ENCODE data around the gene KRTAP10-8.
"Not testable (repeated sequence)": the region's sequence is repeated elsewhere in the genome, so short reads cannot be mapped to it uniquely, and the experiment has no call there.

The KRTAP10-8 gene

DNA sequence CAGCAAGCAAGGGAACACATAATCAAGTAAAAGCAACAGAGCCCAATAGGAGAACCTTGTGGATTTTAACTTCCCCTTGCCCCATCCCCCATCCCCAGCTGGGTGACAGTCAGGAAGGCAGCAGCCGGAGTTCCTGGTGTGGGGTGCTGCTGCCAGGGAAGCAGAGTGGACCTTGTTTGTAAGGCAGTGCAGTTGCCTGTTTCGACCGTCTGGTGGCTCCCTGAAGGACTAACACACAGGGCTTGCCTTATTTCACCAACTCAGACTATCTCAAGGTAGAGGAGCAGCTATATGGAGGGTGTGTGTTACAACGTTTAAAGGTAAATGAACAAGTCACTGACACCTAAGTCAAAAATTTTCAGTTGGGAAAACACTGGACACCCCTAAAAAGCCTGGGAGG, 6.6 kb downstream of the KRTAP10-8 start:
- DNase-seq (ENCODE audit: low read depth in 2 of 2): no peak

DNA sequence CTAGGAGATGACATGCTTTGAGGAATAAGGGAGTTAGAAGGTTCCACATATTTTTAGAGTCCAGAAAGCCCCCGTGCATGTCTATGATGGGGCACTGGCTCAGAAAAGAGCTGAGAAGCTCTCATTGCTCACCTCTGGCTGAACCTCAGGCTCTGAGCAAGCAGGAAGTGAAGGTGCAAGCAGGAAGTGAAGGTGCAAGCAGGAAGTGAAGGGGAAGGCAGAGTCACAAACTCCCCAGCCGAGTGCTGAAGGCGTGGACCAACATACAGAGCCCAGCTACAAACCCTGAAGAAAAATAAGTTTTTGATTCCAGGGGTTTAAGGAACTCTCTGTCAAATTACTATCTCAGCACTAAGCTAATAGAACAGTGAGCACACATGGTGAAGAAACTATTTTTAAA, 7.0 kb downstream of the KRTAP10-8 start:
- DNase-seq (ENCODE audit: low read depth in 2 of 2): peak in 1 of 2 donors; percentile 11

DNA sequence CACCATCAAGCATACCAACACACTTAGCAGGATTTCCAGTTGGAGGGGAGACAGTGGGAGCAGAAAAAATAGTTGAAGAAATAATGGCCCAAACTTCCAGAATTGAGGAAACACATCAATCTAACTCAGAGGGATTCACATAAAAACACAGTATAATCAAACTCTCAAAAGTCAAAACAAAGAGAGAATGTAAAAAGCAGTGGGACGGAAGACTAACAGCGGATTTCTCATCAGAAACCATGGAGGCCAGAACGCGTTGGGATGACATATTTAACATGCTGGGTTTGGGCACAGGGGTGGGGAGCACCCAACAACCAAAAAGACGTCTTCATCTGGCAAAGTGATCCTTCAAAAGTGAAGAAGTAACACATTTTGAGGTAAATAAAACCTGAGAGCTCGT, 8.0 kb downstream of the KRTAP10-8 start:
- no peak for DNase-seq (ENCODE audit: low read depth in 2 of 2)

DNA sequence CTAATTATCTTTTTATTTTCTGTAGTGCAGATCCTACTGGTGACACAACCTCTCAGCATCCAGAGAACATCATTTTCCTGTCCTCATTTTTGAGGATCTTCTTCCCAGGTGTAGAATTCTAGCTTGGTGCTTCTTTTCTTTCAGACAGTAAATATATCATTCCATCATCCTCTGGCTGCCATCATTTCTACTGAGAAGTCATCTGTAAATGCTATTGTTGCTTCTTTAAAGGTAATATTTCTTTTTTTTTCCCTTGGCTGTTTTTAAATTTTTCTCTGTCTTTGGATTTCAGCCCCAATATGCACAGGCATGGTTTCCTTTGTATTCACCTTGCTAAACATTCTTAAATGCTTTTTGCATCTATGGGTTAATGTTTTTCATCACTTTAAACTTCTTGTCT, 11.7 kb downstream of the KRTAP10-8 start:
- DNase-seq (ENCODE audit: low read depth in 2 of 2): no peak

DNA sequence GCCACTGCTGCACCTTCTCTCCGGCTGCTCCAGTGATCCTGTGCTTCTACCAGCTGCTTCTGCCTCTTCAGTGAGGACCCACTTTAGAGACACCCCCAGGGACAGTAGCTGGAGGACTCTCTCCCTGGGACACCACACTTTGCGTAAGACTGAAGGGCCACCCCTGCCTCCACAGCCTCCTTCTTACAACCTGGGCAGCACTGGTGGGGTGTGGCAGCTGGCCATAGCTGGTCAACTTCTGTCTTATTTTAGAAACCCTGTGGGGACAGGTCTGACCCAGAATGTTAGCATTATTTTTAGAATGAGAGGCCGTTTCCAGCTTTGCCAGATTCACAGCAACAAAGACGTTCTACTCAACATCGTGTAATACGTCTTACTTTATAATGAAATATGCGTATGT, 13.9 kb downstream of the KRTAP10-8 start:
- no peak for DNase-seq (ENCODE audit: low read depth in 2 of 2)

DNA sequence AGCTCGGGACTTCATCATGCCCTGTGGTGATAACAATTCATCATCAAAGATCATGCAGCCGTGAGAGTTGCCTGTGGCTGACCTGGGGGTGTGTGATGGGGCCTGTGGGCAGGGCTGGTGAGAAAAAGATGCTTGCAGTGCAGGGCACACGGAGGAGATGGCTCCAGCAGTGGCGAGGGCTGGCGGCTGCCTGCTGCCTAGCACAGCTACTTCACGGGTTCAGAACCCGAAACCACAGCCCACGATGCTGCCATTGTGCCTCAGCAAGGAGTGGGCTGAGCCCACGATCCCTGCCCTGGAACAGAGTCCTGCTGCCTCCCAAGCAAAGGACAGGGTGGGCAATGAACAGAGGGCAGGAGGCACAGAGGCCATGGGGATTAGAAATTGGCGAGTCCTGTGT, 14.4 kb downstream of the KRTAP10-8 start:
- DNase-seq (ENCODE audit: low read depth in 2 of 2): no peak

DNA sequence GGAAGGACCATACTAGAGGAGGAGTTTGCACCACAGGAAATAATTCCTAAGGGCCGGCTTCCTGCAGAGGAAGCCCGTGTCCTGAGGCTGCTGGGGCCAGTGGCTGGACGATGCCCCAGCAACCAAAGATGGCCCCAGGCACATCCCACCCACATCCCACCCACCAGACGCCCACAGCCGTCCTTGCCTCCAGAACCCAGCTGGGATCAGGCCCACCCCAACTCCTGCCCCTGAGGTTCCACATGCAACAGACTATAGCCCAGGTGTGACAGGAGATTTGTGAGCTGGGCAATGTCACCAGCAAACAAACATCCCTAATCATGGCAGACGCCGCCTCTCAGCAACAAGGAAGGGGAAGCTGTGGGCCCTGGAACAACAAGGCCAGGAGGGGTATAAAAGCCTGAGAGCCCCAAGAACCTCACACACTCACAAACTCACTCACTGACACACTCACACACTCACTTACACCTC, 14.8 kb downstream of the KRTAP10-8 start, which contains the start of gene KRTAP10-9:
KRTAP10-9 (plus strand) TSS at position 421 of the 471 bp plus-strand sequence. CDS start 79 bp downstream, outside the sequence.
- DNase-seq (ENCODE audit: low read depth in 2 of 2): no peak

DNA sequence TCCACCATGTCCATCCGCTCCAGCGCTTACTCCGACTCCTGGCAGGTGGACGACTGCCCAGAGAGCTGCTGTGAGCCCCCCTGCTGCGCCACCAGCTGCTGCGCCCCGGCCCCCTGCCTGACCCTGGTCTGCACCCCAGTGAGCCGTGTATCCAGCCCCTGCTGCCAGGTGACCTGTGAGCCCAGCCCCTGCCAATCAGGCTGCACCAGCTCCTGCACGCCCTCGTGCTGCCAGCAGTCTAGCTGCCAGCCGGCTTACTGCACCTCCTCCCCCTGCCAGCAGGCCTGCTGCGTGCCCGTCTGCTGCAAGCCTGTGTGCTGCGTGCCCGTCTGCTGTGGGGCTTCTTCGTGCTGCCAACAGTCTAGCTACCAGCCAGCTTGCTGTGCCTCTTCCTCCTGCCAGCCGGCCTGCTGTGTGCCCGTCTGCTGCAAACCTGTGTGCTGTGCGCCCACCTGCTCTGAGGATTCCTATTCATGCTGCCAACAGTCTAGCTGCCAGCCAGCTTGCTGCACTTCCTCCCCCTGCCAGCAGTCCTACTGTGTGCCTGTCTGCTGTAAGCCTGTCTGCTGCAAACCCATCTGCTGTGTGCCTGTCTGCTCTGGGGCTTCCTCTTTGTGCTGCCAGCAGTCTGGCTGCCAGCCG, 15.4 kb downstream of the KRTAP10-8 start:
- DNase-seq (ENCODE audit: low read depth in 2 of 2): not testable (repeated sequence)

DNA sequence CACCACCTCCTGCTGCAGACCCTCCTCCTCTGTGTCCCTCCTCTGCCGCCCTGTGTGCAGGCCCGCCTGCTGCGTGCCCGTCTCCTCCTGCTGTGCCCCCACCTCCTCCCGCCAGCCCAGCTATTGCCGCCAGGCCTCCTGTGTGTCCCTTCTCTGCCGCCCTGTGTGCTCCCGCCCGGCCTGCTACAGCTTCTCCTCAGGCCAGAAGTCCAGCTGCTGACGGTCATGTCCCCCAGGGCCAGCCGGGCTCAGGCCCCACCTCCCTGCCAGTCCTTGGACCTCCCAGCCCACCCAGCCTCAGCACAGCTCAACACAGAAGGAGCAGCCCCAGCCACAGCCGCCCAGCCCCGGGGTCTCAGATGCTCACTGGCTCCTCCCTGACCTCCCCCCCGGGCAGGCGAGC, 16.0 kb downstream of the KRTAP10-8 start:
- not testable (repeated sequence) for DNase-seq (ENCODE audit: low read depth in 2 of 2)

DNA sequence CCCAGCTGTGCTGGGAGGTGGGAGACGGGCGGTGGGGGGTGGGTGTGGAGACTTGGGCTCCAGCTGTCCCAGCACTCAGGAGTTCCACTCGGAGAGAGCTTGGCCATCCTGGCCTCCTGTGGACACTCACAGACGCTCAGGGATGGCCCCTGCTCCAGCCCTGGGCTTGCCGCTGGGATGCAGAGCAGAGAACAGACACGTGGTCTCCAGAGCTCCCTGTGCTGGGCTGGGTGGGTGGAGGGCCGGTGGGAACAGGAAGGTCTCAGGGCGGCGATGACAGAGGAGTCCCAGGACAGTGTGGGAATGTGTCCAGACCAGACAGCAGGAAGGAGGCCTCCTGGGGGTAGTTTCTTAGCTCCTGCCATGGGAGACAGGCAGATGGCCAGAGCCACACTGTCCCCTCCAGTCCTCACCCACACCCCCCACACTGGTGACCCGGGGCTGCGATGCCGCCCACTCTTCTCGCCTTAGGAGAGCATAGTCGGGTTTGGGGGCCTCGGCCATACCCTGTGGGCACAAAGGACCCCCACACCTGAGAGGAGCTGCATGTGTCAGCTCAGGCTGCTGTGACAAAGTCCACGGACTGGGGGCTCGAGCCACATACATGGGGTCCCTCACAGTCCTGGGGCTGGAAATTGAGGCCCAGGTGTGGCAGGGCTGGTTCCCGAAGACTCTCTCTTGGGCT, 17.0 kb downstream of the KRTAP10-8 start:
- no peak for DNase-seq (ENCODE audit: low read depth in 2 of 2)

DNA sequence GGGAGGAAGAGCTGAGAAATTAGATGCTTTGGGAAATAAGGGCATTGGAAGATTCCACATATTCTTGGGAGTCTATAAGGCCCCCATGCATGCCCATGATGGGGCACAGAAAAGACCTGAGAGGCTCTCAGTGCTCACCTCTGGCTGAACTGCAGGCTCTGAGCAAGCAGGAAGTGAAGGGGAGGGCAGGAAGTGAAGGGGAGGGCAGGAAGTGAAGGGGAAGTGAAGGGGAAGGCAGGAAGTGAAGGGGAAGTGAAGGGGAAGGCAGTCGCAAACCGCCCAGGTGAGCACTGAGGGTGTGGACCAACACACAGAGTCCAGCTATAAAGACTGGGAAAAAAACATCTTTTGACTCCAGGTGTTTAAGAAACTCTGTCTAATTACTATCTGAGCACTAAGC, 18.6 kb downstream of the KRTAP10-8 start:
- no peak for DNase-seq (ENCODE audit: low read depth in 2 of 2)

DNA sequence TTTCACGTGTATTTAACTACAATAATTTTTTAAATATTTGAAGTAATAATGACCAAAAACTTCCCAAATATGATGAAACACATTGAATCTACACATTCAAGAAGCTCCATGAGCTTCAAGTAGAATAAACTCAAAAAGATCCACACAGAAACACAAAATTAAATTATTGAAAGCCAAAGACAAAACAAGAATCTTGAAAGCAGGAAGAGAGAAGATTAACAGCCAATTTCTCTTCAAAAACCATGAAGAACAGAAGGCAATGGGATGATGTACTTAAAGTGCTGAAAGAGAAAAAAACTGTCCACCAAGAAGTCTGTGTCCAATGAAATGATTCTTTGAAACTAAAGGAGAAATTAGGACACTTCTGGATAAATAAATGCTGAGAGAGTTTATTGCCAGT, 20.2 kb downstream of the KRTAP10-8 start:
- no peak for DNase-seq (ENCODE audit: low read depth in 2 of 2)

DNA sequence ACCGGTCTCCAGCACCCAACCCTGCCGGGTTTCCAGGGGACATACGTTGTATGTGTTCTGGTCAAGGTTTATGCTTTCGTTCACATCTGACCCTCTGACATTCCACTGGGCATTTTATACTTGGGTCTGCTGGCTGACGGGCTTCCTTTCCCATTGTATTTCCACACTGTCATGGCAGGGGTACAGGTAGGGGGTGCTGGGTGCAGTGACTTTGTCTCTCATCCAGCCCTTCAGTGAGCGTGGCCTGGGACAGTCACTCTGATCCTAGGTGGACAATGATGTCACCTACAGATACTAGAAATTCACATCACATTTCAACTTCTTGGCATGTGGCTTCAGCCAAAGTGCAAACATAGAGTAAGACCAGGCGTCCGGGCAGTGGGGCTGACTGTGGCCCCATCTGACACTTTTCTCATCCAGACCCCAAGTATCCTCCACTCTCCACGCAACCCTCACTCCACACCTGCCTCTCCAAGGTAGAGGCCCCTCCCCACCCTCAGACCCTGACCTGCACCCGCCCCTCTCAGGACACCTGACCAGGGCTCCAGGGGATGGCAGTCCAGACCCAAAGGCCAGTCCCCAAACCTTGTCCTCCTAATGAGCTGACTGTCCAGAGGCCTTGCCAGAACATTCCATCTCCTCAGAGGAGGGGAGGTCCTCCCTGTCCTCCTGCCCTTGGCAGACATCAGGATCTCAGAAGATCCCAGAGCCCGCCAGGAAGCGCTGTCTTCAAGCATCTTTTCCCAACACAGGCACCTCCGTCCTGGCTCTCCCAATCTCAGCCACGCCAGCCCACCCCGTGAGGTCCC, 24.5 kb downstream of the KRTAP10-8 start:
- no peak for DNase-seq (ENCODE audit: low read depth in 2 of 2)

DNA sequence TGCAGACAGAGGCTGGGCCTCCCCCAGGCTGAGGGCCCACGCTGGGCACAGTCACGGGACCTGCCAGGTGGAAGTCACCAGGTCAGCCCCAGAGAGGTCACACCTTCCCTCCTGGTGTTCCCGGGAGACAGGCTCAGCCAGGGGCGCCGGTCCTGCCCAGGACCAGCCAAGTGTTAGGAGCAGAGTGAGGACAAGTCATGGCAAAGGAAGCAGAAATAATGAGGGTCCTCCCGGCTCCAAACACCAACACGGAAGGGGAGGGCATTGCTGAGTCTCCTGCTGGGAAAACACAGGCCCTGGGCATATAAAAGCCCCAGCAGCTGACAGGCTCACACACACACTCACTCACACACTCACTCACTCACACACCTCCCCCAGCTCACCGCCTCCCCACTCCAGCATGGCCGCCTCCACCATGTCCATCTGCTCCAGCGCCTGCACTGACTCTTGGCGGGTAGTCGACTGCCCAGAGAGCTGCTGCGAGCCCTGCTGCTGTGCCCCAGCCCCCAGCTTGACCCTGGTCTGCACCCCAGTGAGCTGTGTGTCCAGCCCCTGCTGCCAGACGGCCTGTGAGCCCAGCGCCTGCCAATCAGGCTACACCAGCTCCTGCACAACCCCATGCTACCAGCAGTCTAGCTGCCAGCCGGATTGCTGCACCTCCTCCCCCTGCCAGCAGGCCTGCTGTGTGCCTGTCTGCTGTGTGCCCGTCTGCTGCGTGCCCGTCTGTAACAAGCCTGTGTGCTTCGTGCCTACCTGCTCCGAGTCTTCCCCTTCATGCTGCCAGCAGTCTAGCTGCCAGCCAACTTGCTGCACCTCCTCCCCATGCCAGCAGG, 25.4 kb downstream of the KRTAP10-8 start, which contains the start of gene KRTAP10-10:
KRTAP10-10 (plus strand) TSS at position 339 of the 833 bp plus-strand sequence; CDS start at position 401, 62 bp downstream.
- DNase-seq (ENCODE audit: low read depth in 2 of 2): no peak

DNA sequence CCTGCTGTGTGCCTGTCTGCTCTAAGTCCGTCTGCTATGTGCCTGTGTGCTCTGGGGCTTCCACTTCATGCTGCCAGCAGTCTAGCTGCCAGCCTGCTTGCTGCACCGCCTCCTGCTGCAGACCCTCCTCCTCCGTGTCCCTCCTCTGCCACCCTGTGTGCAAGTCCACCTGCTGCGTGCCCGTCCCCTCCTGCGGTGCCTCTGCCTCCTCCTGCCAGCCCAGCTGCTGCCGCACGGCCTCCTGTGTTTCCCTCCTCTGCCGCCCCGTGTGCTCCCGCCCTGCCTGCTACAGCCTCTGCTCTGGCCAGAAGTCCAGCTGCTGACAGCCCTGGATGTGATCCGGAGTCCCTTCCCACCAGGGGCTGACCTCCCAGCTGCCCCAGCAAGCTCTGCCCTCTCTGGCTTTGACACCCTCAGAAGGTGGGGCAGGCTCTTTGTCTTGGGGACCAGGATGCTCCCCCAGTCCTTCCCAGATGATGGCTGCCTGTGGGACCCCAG, 26.0 kb downstream of the KRTAP10-8 start:
- not testable (repeated sequence) for DNase-seq (ENCODE audit: low read depth in 2 of 2)

DNA sequence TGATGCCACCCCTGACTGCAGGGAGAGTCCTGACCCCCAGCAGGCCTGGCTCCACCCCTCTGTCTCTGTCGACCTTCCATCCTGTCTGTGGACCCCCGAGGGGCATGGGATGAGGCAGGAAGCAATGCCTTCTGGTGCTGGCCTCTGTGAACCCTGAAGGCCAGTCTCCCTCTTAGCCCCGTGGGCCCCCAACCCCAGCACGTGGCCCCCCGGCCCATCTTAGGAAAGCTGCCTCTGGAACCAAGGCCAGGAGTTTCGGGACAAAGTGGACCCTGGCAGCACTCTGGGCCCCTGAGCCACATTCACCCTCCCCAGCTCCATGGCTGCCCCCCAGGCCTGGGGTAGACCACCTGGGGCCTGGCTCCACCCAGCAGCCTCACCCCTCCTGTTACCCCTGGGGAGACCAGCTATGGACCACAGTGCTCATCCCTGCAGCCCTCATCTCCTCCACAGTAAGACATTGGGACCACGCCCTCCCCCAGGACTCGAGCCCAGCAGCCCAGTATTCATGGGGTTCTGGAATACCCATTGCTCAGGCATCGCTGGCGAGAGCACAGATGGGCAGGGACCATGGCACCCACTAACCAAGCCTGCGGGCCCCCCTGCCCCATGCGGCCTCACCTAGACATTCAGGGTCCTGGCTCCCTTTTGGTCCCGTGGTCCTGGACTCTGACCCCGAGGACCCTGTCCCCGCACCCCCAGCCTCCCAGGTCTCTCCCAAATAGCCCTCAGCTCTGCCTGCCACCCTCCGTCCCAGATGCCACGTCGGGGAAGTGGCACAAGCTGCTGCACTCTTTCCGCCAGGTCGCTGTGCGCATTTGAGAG, 26.8 kb downstream of the KRTAP10-8 start:
- not testable (repeated sequence) for DNase-seq (ENCODE audit: low read depth in 2 of 2)

DNA sequence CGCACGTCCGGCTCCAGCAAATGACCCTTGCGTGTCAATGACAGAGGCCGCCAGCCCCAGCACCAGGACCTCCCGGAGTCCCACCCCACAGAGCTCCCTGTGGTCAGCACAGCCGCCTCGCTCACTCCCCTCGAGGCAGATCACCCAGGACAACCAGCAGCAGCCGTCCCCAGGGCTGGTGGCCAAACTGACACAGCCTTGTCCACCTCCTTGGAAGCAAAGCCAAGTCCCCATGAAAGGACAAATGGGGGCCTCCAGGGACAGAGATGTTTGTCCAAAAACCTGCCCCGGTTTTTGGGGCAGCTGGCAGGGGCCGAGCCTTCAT, 27.4 kb downstream of the KRTAP10-8 start:
- DNase-seq (ENCODE audit: low read depth in 2 of 2): no peak

DNA sequence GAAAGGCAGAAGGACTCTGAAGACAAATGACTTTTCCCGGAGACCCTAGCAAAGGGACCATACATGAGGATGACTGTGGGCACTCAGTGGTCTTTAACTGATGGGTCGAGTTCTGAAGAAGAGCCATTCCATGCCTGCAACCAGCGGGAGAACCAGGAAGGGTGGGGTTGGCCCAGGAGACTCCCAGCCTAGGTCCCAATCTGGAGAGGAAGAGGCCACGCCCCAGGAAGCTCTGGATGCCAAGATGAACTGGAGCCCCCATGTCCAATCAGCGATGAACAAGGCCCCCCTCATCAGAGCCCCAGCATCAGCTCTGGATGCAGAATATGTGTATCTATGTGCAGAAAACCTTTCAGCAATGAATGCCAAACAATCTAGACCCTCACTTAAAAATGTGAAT, 28.9 kb downstream of the KRTAP10-8 start:
- DNase-seq (ENCODE audit: low read depth in 2 of 2): no peak

DNA sequence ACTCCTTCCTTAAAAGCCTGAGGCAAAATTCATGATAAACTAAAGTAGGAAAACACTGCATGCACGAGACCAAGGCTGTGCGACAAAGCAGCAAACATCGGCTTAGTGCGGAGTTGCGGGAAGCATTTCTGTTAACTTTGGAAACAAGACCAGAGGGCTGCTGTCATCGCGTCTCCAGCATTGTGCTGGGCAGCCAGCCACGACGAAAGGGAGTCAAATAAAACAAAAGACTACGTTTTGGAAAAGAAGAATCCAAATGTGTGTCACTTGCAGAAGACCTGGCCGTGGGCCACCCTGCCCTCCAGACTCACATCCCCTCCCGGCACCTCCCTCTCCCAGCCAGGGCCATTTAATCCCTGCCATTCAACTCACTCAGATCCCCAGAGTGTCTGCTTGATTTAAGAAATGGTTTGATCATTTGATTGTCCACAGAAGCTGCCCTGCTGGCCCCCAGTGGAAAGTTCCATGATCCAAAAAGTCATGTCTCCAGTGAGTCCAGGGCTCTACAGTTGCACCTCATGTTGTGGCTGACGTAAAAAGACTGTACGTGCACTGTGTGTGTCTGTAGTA, 31.9 kb downstream of the KRTAP10-8 start:
- no peak for DNase-seq (ENCODE audit: low read depth in 2 of 2)

DNA sequence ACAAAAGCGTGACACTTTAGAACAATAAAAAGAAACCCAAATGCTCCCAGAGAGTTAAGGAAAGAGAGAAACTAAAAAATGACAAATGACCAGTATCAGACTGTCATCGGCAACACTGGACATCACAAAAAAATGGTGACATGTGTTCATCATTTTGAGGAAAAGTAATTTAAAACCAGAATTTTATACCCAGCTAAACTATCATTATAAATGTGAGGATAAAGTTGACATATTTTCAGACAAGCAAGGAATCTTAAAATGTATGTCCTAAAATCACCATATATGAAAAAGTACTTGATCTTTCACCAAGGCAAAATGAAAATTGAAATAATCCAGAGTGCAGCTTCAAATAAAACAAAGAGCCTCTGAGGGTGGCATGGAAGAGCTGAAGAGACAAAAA, 33.0 kb downstream of the KRTAP10-8 start:
- no peak for DNase-seq (ENCODE audit: low read depth in 2 of 2)
